Thoracic aorta (tissue), 2 donors: ENCODE measurements around the gene PLEKHM2. TPM values are rescaled to one million over a fixed set of nuclear protein-coding genes. Genes with fewer than 3 reads are reported as not detected.
A peak's percentile ranks its signal among the peaks of the same experiment; 100 is the strongest.

Experiments used
- ATAC-seq: fragments of 150-250 bp; one replicate; pipeline ENCODE4 v1.8.0; 2017; ENCODE audit warnings: low read depth; ENCODE audit not compliant: insufficient number of reproducible peaks, low FRiP score
- DNase-seq: peaks from one replicate; pipeline ENCODE4 v3.0.0-alpha.2; 2020; ENCODE audit warnings: low spot score
- H3K27ac ChIP-seq, 2 donors: fragments of 200-600 bp; sonication (generic); 1 replicate in 1 of 2; 2 replicates in 1 of 2; pipeline ENCODE4 v1.5.1; 2016; ENCODE audit warnings: mild to moderate bottlenecking in 2 of 2, moderate library complexity in 2 of 2
- H3K27me3 ChIP-seq: fragments of 200-600 bp; sonication (generic); replicated peaks from 2 replicates; pipeline ENCODE4 v1.6.0; 2016; ENCODE audit warnings: mild to moderate bottlenecking; ENCODE audit not compliant: insufficient read depth
- H3K36me3 ChIP-seq: fragments of 200-600 bp; sonication (generic); one replicate; pipeline ENCODE4 v1.5.1; 2016
- H3K4me1 ChIP-seq, 2 donors: fragments of 200-600 bp; sonication (generic); 1 replicate in 1 of 2; 2 replicates in 1 of 2; pipeline versions ENCODE4 v1.5.1 to v1.6.0; 2016; ENCODE audit warnings: low read depth in 2 of 2, mild to moderate bottlenecking in 1 of 2; ENCODE audit not compliant: control insufficient read depth in 1 of 2
- H3K4me3 ChIP-seq: fragments of 200-600 bp; sonication (generic); 2 replicates; pipeline ENCODE4 v1.5.1; 2016; ENCODE audit warnings: mild to moderate bottlenecking
- H3K9me3 ChIP-seq: fragments of 200-600 bp; sonication (generic); 2 replicates; pipeline ENCODE4 v1.5.1; 2016
- total RNA-seq, 2 donors: library from RNA; depleted of rRNA; stranded (reverse); fragments of >200 nt; gene quantifications; one replicate each; pipeline versions ENCODE4 v1.1.0 to v1.2.3, GENCODE V29; 2016
- TF ChIP-seq, protein P1 (sequence below): fragments of 200-600 bp; sonication (generic); IDR thresholded peaks from one replicate; pipeline ENCODE4 v1.5.1; 2019; ENCODE audit warnings: antibody characterized with exemption

Gene PLEKHM2
- total RNA-seq, 2 donors from 2014 or later, result 53.7 to 74.6 TPM

DNA sequence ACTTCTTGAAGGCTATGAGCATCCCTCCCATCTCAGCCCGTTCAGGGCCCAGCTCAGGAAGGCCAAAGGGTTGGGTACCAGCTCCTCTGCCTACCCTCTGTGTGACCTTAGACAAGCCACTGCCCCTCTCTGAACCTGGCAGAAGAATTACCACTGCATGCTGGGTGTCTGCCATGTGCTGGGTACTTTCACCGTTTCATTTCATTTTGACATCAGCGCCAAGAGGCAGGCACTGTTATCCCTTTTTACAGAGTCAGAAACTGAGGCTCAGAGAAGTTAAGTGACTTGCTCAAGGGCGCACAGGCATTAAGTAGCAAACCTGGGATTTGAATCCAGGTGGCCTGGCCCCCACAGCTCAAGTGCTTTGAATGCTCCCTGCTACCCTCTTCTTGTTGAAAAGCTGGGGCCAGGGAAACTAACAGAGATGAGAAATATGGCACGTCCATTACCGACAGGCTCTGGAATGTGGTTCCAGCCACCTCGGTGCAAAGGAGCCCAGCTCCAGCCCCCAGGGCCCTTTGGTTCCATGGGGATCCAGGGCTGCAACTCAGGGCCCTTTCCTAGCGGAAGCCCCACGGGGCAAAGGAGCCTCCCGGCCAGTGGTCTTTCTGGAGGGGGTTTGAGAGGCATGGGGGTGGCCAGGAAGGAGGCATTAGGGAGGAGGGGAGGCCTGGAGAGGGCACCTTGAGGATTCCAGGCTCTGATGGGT is 64.7 kb downstream of the PLEKHM2 start:
- TF ChIP-seq, protein P1, sequence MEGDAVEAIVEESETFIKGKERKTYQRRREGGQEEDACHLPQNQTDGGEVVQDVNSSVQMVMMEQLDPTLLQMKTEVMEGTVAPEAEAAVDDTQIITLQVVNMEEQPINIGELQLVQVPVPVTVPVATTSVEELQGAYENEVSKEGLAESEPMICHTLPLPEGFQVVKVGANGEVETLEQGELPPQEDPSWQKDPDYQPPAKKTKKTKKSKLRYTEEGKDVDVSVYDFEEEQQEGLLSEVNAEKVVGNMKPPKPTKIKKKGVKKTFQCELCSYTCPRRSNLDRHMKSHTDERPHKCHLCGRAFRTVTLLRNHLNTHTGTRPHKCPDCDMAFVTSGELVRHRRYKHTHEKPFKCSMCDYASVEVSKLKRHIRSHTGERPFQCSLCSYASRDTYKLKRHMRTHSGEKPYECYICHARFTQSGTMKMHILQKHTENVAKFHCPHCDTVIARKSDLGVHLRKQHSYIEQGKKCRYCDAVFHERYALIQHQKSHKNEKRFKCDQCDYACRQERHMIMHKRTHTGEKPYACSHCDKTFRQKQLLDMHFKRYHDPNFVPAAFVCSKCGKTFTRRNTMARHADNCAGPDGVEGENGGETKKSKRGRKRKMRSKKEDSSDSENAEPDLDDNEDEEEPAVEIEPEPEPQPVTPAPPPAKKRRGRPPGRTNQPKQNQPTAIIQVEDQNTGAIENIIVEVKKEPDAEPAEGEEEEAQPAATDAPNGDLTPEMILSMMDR, result no peak
- DNase-seq (no peak), ATAC-seq (no peak)
- Histone ChIP-seq H3K27me3 (no peaks in the 10 kb centered on the region), H3K9me3 (no peaks in the 10 kb centered on the region), H3K27ac (peak overlapping the region; percentile 93 to 99), H3K4me1 (peaks cover 46 to 74% of the 10 kb centered on the region in 2 donors), H3K36me3 (no peaks in the 10 kb centered on the region), H3K4me3 (peak overlapping the region; percentile 67)

DNA sequence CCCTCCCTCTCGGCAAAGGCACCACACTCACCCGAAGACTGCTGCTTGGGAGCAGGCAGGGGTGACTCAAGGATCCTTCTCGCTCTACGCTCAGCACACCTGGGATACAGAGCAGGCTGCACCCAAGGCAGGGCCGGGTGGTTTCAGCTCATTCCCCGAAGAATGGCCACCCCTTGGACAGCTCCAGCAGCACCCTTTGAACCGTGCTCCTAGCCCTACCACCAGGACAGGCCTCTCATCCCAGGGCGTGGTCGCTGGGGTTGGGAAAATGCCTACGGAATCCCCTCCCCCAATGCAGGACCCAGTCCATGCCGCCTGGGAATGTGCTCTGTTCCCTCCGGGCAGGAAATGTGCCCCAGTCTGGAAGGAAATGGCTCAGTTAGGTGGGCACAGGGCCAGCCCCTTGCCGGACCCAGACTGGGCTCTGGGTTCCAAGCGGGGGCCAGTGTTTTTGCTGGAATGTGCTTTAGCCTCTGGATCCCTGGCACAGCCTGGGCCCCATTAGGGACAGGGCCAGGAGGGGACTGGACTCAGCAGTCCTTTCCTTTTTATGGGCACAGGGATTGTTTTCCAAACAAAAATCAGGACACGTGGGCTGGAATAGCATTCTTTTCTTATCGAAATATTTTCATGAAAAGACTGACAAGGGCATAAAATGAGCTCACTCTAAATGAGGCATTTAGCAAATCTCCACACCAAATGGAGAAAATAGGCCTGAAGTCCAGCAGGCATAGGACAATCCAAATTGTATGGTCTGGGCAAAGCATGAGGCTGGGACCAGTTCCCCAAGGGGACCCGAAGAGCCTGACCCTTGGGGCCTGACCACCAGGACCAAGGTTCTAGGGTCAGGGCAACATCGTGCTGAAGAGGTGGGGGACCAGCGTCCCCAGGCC is 65.5 kb downstream of the PLEKHM2 start:
- Histone ChIP-seq H3K9me3 (no peaks in the 10 kb centered on the region), H3K27me3 (no peaks in the 10 kb centered on the region), H3K4me1 (peaks cover 46 to 79% of the 10 kb centered on the region in 2 donors), H3K27ac (peak overlapping the region; percentile 95 to 99), H3K36me3 (no peaks in the 10 kb centered on the region), H3K4me3 (peak overlapping the region; percentile 67)
- ATAC-seq (peak; percentile 84), DNase-seq (peak; percentile 81)
- TF ChIP-seq, protein P1, result no peak

DNA sequence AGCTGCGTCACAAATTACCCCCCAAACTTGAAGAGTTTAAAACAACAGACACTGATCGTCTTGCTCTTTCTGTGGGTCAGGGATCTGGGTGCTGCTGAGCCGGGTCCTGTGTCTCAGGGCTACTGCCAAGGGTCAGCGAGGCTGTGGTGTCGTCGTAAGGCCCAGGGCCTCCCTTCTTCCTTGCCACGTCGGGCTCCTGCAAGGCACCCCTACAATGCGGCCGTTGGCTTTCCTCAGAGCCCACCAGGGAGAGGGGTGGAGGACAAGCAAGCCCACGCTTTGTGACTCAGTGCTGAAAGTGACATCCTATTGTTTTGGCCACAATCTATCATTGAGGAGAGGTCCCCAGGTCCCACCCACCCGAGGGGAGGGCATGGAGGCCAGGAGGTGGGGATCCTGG is 66.8 kb downstream of the PLEKHM2 start:
- peaks cover 49 to 89% of the 10 kb centered on the region in 2 donors for H3K4me1 ChIP-seq
- no peaks in the 10 kb centered on the region for H3K27me3 ChIP-seq
- no peaks in the 10 kb centered on the region for H3K9me3 ChIP-seq
- ATAC-seq (no peak), DNase-seq (no peak)
- no peak overlapping the region for H3K4me3 ChIP-seq
- H3K36me3 ChIP-seq, result no peaks in the 10 kb centered on the region
- TF ChIP-seq, protein P1, result no peak
- H3K27ac ChIP-seq, result peak overlapping the region; percentile 95 to 99

DNA sequence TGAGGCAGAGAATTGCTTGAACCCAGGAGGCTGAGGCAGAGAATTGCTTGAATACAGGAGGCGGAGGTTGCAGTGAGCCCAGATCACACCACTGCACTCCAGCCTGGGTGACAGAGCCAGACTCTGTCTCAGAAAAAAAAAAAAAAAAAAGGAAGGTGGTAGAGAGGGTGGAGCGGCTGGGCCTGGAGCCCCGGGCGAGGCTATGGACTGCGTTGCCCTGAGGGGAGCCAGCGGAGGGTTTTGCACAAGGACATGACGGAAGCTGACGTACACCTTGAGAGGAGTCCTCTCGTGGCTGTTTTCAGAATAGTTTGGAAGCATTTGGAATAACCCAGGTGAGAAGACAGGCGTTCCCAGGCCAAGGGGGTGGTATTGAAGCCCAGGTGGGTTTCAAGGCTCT is 67.6 kb downstream of the PLEKHM2 start:
- no peaks in the 10 kb centered on the region for H3K27me3 ChIP-seq
- peaks cover 43 to 89% of the 10 kb centered on the region in 2 donors for H3K4me1 ChIP-seq
- no peaks in the 10 kb centered on the region for H3K36me3 ChIP-seq
- H3K4me3 ChIP-seq, result peak overlapping the region; percentile 55
- H3K27ac ChIP-seq, result peak overlapping the region; percentile 95 to 99
- no peaks in the 10 kb centered on the region for H3K9me3 ChIP-seq
- TF ChIP-seq, protein P1, result no peak
- no peak for ATAC-seq
- no peak for DNase-seq

DNA sequence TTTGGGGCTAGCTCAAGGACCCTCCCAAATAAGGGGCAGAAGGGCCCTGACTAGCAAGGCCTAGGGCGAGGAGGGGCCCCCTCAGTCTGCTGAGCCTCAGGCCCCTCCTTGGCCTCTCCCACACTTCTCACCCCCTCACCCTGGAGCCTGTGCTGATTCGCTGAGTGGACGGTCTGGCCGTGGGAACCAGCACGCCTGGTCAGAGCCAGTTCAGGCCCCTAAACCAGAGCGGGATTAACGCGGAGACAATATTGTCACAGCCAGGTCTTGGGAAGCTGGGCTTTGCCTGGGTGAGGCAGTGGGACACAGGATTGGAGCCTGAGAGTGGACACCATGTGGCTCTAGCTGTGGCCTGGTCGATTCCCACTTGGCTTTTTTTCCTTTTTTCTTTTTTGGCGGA is 69.7 kb downstream of the PLEKHM2 start:
- H3K4me3 ChIP-seq, result no peak overlapping the region
- H3K27ac ChIP-seq, result peak overlapping the region; percentile 95 to 99
- no peak for DNase-seq
- no peaks in the 10 kb centered on the region for H3K9me3 ChIP-seq
- TF ChIP-seq, protein P1, result no peak
- no peak for ATAC-seq
- no peaks in the 10 kb centered on the region for H3K27me3 ChIP-seq
- H3K4me1 ChIP-seq, result peaks cover 29 to 82% of the 10 kb centered on the region in 2 donors
- no peaks in the 10 kb centered on the region for H3K36me3 ChIP-seq
